Measurements from ENCODE around the gene LANCL1.

Gene LANCL1

DNA sequence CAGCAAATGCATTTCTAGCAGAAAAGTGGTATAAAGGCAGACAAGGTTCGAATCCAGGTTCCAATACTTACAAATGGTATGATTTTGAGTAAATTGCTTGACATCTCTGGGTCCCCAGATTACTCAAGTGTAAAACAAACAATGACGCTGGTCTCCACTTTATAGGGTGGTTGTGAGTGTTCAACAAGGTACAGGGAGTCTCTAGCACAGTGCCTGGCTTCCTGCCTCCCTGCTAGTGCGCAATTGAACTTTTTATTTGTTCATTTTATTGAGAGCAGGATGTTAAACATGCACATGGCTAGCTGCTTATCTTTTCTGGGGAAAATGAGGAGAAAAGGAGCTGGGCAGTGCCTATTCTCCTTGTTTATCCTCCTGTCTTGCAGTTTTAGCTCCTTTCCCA, 86.7 kb downstream of the LANCL1 start:
- DNase-seq (ENCODE audit: low spot score) = no peak

- DNase-seq (ENCODE audit: low spot score) = no peak
Observed at GRCh38 chr2:210388148-210388547, 88.4 kb downstream of the LANCL1 start.

GRCh38 chr2:210387074-210387473, 89.5 kb downstream of the LANCL1 start:
- DNase-seq (ENCODE audit: low spot score) = no peak

All from GM03348 (cell line).